SK-N-DZ (cell line): Measurements from ENCODE around the gene TNFRSF11A.

Experiments
- DNase-seq: peaks from one replicate; pipeline ENCODE4 v3.0.0-alpha.2; 2015; ENCODE audit warnings: low spot score
- small RNA-seq, 2 experiments: library from RNA; depleted of rRNA; stranded (forward); fragments of <200 nt; gene quantifications; one replicate each; pipeline ENCODE3, GENCODE V24; 2014

TNFRSF11A gene

DNA sequence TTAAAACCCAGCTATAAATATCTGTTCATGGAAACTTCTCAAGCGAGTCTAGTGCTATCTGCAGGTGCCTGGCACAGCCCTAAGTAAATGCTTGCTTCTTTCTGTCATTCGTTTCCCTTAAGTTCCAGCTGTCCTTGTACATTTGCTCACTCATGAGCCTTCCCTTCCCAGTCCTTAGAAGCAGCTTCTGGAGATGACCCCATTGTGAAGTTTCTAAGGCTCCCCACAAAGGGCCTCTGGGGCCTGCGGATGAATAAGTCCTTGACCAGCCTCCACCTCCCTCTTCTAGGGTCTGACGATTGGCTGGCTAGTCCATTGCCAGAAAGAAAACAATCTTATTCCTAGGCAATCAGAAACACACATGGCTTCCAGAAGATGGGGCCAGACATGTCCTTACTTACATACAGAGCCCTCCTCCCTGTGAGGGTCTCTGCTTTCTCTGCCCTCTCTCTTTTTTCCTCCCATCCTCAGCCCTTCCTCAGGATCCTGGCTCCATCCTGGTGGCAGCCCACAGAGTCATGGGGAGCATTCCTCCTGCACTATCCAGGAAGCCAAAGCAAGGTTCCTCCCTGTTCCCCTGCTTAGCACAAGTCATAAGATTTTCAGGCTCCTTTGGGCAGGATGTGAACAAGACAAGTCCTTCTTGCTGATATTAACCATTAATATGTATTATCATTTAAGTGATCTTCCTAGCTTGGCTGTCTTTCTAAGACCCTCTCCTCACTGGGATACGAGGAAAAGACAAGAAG is 87.3 kb downstream of the TNFRSF11A start:
- no peak for DNase-seq

DNA sequence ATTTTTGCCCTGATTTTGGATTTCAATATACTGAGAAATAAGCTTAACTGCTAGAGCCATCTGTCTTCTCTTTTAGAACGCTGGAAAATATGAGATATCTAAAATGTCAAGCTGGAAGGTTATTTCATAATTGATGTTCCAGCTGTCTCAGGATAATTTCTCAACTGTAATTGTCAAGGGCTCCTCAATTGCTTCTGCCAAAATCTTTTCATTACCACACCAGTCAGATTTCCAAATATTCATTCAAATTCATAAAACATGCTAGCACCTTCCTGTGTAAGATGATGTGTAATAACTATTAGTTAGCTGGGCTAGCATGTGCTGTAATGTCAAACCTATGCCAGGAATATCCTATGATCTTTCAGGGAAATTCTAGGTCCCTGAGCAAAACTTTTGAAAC is 88.1 kb downstream of the TNFRSF11A start:
- DNase-seq: no peak

DNA sequence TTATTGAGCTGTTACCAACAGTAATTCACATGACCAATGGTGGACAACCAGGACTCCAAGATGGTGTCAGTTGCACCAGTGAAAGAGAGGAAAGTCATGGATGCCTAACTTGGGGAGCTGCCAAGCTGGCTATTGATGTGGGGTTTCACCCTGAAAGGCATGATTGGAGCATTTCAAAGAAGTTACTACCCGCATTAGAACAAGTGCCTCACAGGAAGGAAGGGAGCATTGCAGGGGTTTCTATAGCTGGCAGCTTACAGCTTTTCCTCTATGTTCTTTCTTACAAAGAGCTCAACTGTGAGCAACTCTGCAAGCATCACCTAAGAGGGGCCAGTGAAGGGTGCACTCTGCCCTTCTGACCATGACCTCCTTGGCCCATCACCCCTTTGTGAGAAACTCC is 93.1 kb downstream of the TNFRSF11A start:
- DNase-seq: no peak

DNA sequence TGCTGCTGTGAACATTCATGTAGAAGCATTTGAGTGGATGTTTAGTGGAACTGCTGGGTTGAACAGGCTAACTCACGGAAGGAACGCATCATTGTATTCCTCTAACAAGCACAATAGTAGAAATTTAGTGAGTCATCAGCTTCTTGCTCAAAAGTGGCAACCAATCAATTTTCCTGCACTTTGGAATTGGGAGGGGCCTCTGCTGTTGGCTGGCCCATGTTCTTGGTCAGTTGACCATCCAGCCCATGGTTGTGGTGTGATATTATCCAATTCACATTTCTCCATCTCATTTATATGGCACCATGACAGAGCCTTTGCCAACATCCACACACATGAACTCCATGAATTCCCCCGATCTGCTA is 95.0 kb downstream of the TNFRSF11A start:
- no peak for DNase-seq

DNA sequence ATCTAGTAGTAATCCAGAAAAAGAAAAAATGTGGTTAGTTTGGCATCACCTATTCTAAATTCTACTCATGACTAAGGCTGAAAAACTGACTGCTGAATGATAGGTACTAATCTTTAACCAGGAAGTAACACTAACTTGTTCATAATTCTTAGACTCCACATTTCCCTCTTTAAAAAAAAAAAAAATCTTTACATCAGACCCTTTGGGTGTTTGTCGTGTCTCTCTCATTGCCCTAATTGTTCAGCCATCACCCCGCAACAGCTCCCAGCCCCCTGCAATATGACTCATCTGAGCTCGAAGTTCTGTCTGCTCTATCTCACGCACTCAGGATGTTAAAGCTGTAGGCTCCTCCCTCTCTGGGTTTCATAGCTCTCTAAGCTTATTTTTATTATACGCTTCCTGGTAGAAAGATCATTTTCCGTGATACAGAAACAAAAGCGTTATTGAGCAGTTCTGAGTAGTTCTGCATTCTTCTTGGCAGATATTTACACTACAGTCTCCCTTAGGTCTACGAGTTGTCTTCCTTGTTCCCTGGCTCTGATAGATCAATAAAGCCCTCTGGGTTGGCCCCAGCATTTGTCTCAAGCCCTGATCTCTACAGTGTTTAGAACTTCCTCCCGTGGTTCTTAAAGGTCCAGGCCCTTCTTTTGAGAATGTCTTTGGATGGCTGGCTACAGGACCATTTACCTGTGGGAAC is 95.6 kb downstream of the TNFRSF11A start:
- no peak for DNase-seq

DNA sequence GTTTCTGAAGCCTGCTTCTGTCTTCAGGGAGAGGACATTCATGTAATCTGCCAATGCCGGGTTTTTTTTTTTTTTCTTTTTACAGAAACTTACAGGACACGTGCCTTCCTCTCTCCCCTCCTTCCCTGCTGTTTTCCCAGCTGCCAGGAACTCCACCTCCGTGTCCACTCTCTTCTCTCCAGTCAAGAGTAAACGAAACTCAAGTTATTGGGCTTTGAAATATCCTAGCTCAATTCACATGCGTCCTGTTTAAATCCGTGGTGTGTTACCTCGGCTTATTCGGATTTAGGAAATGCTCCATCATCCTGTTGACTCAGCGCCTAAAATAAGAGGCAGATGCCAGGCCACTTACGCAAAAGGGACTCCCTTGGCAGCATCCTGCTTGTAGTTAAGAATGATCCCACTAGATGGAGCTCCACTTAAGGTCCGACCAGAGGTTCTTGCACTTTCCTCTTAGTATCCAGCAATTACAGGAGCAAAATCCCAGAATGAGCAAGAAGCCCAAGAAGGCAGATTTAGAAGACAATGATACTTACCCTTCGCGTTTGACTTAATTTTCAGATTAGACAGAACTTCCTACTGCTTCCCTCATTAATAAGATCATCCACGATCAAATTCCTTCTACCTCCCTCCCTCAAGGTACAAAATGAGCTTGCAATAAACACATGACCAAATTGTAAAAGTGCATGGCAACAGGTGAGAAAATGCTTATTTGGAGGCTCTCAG is 100.5 kb downstream of the TNFRSF11A start:
- DNase-seq: peak; percentile 77

DNA sequence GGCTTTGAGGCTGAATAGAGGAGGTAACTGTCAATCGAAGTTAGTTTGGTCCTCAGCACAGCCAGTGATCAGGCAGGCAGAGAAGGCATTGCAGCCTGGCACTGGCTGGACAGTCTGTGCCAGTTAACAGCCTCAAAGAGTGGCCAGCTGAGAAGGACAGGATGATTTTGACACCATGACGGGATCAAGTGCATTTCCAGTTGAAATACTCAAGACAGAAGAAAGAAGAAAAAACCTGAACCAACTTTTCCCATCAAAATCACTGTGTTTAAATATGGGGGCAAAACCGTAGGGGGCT is 101.0 kb downstream of the TNFRSF11A start:
- no peak for DNase-seq

DNA sequence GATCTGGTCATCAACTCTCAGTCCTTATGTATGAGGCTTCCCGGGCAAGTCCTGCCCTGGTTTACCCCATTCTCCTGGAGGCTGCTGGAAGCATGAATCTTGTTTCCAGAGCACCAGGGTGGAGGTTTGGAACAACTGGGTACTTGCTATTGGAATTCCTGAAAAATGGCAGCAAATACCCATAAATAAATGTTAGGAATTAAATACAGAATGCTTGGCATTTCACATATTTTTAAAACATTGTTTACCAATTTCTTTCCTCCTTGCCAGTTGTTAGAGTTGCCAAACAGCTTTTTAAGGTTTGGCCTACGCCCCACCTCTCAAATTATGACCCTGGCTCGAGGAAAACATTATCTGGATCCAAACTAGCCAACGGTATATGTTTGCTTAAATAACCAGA is 107.1 kb downstream of the TNFRSF11A start:
- DNase-seq: no peak

DNA sequence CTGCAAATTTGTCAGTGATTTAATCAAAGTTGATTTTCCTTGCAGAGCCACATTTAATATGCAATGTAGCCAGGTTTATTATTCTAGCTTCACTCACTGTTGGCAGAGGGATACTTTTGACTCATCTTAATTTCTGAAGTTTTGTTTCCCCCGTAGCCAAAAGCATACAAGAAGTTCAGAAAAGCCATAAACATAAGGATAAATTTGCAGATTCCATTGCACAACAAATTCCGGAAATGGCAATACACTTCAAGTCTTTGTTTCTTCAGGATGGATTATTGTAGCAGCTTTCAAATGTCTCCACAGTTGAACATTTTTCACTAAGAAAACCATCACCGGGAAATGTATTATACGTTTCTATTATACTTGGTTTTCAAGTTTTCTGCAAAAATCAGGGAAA is 109.7 kb downstream of the TNFRSF11A start:
- no peak for DNase-seq

DNA sequence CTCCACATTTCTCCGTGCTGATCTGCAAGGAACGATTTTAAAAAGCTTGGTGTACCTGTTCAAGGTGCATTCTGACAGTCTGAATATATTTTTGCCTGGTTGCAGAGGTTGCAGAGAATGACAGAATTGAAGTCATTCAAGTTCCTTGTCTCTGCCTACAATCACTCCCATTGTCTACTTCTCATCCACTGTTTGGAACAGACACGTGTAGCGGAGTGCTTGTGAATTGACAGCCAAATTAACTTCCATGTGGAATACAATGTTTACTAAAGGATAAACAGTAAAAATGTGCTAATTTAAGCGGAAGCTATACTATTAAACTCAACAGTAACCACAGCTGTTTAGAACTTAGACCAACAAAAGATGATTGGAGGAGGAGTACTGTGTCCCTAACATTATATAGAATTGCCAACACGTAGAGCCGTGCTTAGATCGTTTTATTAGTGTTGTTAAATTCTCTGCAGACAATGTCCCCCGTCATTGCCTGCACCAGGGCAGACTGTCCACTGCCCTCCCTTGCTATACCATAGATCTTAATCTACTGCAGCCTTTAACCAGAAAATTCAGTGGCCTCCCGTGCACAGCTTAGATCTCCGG is 110.4 kb downstream of the TNFRSF11A start:
- no peak for DNase-seq

DNA sequence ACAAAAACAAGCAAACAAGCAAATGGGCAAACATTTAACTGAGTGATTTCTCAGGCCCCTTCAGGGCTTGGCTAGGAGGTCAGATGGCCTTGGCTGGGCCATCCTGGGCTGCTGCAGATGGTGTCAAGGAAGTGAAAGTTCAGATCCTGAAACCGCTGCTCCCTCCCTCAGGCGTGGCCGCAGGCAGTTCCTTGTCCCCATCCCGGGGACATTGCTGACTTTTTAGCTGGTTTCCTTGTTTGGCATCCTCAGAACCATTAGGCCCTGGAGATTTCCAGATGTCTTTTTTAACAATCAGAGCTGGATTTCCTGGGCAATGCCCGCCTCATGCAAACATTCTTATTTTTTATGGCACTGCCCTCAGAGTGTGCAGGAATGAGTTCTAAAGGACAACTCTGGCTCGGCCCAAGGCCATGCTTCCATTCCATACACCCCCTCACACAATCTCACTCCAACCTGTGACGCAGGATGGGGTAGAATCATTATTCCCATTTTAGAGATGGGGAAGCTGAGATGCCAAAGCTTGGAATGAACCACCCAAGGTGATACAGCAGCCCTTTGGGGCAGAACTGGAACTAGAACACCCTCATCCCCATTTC is 111.6 kb downstream of the TNFRSF11A start:
- no peak for DNase-seq

DNA sequence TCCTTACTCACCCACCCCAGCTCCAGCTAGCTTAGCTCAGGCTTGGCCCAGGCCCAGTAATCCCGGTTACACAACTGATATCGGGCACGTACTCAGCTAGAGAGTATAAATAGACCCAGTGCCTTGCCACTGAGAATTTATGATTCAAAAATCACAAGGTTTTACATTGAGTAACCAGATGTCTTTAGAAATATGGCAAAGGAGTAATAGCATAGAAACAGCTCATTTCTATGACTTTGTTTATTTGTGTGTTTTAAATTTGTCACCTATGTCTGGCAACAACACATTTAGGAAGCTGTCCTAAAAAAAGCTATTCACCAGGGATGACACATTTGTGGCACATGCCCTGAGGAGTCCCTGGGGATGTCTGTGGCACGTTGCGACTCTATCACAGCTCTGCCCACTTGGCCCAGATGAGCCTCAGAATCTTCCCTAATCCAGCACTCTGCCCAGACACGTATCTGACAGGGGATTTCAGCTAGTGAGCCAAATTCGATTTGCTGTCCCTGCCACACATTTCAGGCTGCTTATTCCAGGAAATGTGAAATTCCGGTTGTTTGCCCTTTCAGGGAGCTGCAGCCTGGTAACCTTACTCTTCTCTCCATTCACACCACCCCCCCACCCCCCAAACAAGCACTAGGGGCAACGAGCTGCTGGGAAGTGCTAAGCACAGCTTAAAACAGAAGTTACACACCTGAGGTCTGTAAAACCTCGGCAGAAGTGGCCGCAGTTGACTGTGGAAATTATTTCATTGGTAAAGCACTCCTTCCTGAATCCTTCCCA is 112.3 kb downstream of the TNFRSF11A start:
- DNase-seq: no peak

DNA sequence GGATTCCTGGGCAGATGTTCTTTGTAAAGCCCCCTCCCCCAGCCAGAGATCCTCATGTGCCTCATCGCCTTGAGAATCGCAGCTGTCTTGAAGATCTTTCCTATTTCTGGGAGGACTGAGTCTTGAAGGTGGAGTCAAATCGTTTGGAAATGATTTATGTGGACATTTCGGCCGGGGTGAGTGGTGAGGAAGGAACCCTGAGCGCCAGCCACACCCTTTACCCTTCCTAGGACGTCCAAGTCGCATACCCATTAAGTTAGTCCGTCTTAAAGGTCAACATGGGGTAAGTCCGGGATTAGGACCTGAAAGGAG is 112.9 kb downstream of the TNFRSF11A start:
- DNase-seq: no peak

DNA sequence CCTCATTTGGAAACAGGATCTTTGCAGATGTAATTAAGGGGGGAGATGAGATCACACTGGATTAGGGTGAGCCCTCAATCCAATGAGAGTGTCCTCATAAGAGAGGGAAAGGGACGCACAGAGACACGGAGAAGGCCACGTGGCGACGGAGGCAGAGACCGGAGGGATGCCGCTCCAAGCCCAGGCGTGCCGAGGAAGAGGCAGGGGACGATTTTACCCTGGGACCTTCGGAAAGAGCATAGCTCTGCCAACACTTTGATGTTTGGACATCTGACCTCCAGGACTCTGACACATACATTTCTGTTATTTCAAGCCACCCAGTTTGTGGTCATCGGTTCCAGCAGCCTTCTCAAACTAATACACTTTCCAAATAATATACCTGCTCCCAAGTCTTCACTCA is 113.3 kb downstream of the TNFRSF11A start:
- no peak for DNase-seq

DNA sequence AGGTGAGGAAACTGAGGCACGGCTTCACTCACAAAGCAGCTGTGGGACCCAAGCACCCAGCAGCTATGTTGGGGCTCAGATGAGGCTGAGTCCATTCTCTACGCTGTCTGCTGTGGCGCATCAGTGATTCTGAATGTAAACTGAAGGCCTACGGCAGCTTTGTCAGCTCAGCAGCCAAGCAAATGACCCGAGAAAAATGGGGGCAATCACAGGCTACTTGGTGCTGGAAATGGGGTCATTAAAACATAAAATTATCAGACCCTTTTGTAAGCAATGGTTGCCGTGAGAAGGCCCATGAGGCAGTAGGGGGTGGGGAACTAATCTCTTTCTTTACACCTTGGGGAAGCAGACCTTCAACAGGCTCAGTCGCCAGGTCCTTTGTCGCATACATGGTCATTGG is 113.8 kb downstream of the TNFRSF11A start:
- DNase-seq: no peak

Small RNA genes within 50 kb of the gene (small RNA-seq; reads per million reads assigned to genes)
- gene AC100843.2: 0 reads per million in 2 experiments
- 0 reads per million in 2 experiments for gene RF00019
